GM12878 (cell line): ENCODE results near the gene PTPRN2. TPM values are rescaled to one million over a fixed set of nuclear protein-coding genes. Genes with fewer than 3 reads are reported as not detected.

ENCODE experiments used
- ATAC-seq: fragments of 200-7000 bp; cut with Tn5 transposase; 3 replicates; pipeline ENCODE4 v1.9.1; 2020; ENCODE audit warnings: mild to moderate bottlenecking, moderate library complexity
- BruUV-seq: library from RNA; stranded (reverse); fragments of 400-500 nt; replicated peaks from 2 replicates; lab custom pipeline; 2021; lab: Mats Ljungman, UMichigan
- CTCF ChIA-PET: fragments of 300-600 bp; sonication (Branson Sonifier 250); formaldehyde crosslinking; extraction: SDS; loops from one replicate; lab custom pipeline; 2021; ENCODE audit warnings: inconsistent platforms; lab: Yijun Ruan, JAX
- POLR2A ChIA-PET: fragments of 350-600 bp; formaldehyde crosslinking; extraction: SDS; loops from one replicate; lab custom pipeline; 2021; ENCODE audit warnings: inconsistent platforms; lab: Charles Lee
- RAD21 ChIA-PET: fragments of 300-600 bp; sonication (Branson Sonifier 250); formaldehyde crosslinking; loops from one replicate; lab custom pipeline; 2023; ENCODE audit warnings: antibody characterized with exemption; ENCODE audit not compliant: unreplicated experiment; lab: Charles Lee
- SMC1A ChIA-PET: fragments of 300-600 bp; sonication (Branson Sonifier 250); formaldehyde crosslinking; loops from one replicate; lab custom pipeline; 2023; ENCODE audit not compliant: unreplicated experiment, uncharacterized antibody; lab: Charles Lee
- DNase-seq: peaks from one replicate; pipeline ENCODE4 v3.0.0-alpha.2; 2011; ENCODE audit warnings: low read depth, low spot score
- FAIRE-seq: peaks from 3 replicates; lab custom pipeline; 2011; peaks lifted over from hg19 to GRCh38; lab: Jason Lieb, UNC
- H2AFZ ChIP-seq: 2 replicates; pipeline ENCODE4 v1.6.0; 2011; ENCODE audit warnings: low read depth, low read length, control low read depth; ENCODE audit not compliant: control insufficient read depth
- H3K27ac ChIP-seq: 2 replicates; pipeline ENCODE4 v1.5.1; 2011; ENCODE audit warnings: control low read depth; ENCODE audit not compliant: control insufficient read depth, insufficient read depth
- H3K27me3 ChIP-seq, 2 experiments: replicated peaks in 1 of 2; 2 replicates each; pipeline versions ENCODE4 v1.6.0 to v1.6.1; 2011; ENCODE audit warnings: low read length in 1 of 2; ENCODE audit not compliant: control insufficient read depth in 2 of 2, insufficient read depth in 2 of 2
- H3K36me3 ChIP-seq, 2 experiments: 2 replicates each; pipeline ENCODE4 v1.5.1; 2011; ENCODE audit warnings: low read length in 1 of 2; ENCODE audit not compliant: control insufficient read depth in 2 of 2, insufficient read depth in 2 of 2
- H3K4me1 ChIP-seq: 2 replicates; pipeline ENCODE4 v1.6.1; 2011; ENCODE audit warnings: mild to moderate bottlenecking, low read length, moderate library complexity, mixed read lengths; ENCODE audit not compliant: control insufficient read depth, insufficient read depth
- H3K4me2 ChIP-seq: 2 replicates; pipeline ENCODE4 v1.6.0; 2011; ENCODE audit warnings: control low read depth; ENCODE audit not compliant: control insufficient read depth, insufficient read depth
- H3K4me3 ChIP-seq: fragments of 200-600 bp; sonication (generic); 2 replicates; pipeline ENCODE4 v1.5.1; 2016
- H3K79me2 ChIP-seq: 2 replicates; pipeline ENCODE4 v1.6.0; 2011; ENCODE audit warnings: low read length; ENCODE audit not compliant: control insufficient read depth, insufficient read depth
- H3K9ac ChIP-seq: 2 replicates; pipeline ENCODE4 v1.8.0; 2011; ENCODE audit warnings: low read length, control low read depth, mixed read lengths; ENCODE audit not compliant: control insufficient read depth, insufficient read depth
- H3K9me3 ChIP-seq: replicated peaks from 3 replicates; pipeline ENCODE4 v1.5.1; 2011; ENCODE audit warnings: mild to moderate bottlenecking, low read length; ENCODE audit not compliant: control insufficient read depth, insufficient read depth
- H4K20me1 ChIP-seq: 2 replicates; pipeline ENCODE4 v1.6.0; 2011; ENCODE audit not compliant: control insufficient read depth, insufficient read depth
- BRCA1 ChIP-seq: IDR thresholded peaks from 2 replicates; pipeline ENCODE4 v1.6.1; 2011; ENCODE audit warnings: low read depth, low read length, improper control_type of control experiment
- CBX5 ChIP-seq: sonication (generic); IDR thresholded peaks from 2 replicates; pipeline ENCODE4 v1.6.1; 2016; ENCODE audit warnings: low read depth, moderate library complexity, mild to moderate bottlenecking, inconsistent platforms
- CHD1 ChIP-seq: IDR thresholded peaks from 2 replicates; pipeline ENCODE4 v1.6.1; 2012; ENCODE audit warnings: low read depth, low read length, improper control_type of control experiment
- CREB1 ChIP-seq: IDR thresholded peaks from 2 replicates; pipeline ENCODE4 v1.6.1; 2012; ENCODE audit warnings: low read depth, mild to moderate bottlenecking, inconsistent platforms
- ETV6 ChIP-seq, 2 experiments: fragments of 450-650 bp in 1 of 2; IDR thresholded peaks in 1 of 2; conservative IDR thresholded peaks in 1 of 2; 2 replicates each; pipeline ENCODE4 v1.6.1; 2014; ENCODE audit warnings: antibody characterized with exemption in 1 of 2, borderline replicate concordance in 1 of 2, low read depth in 1 of 2, mild to moderate bottlenecking in 1 of 2, moderate library complexity in 1 of 2
- FOXK2 ChIP-seq: fragments of 450-650 bp; IDR thresholded peaks from 2 replicates; pipeline ENCODE4 v1.6.1; 2017; ENCODE audit warnings: mild to moderate bottlenecking, moderate library complexity
- MTA3 ChIP-seq: IDR thresholded peaks from 2 replicates; pipeline ENCODE4 v1.6.1; 2012; ENCODE audit warnings: low read length, inconsistent platforms, borderline replicate concordance
- NR2C2 ChIP-seq: IDR thresholded peaks from 2 replicates; pipeline ENCODE4 v1.6.1; 2011; ENCODE audit warnings: borderline replicate concordance, low read depth; ENCODE audit not compliant: control insufficient read depth, insufficient read length
- PAX8 ChIP-seq: fragments of 450-650 bp; IDR thresholded peaks from 2 replicates; pipeline ENCODE4 v1.6.1; 2017; ENCODE audit warnings: mild to moderate bottlenecking, moderate library complexity
- POLR2A ChIP-seq: IDR thresholded peaks from 2 replicates; pipeline ENCODE4 v1.6.1; 2011; ENCODE audit warnings: low read depth, mild to moderate bottlenecking, low read length
- POLR2AphosphoS2 ChIP-seq: IDR thresholded peaks from 2 replicates; pipeline ENCODE4 v1.6.1; 2011; ENCODE audit warnings: low read depth, mild to moderate bottlenecking, low read length, improper control_type of control experiment, moderate library complexity
- SMAD1 ChIP-seq: fragments of 450-650 bp; IDR thresholded peaks from 2 replicates; pipeline ENCODE4 v1.6.1; 2018; ENCODE audit warnings: mild to moderate bottlenecking, low read depth; ENCODE audit not compliant: partially characterized antibody
- STAT1 ChIP-seq: fragments of 450-650 bp; conservative IDR thresholded peaks from 2 replicates; pipeline ENCODE4 v1.6.1; 2014; ENCODE audit warnings: antibody characterized with exemption, mild to moderate bottlenecking
- ZNF24 ChIP-seq: fragments of 450-650 bp; IDR thresholded peaks from 2 replicates; pipeline ENCODE4 v1.6.1; 2017; ENCODE audit warnings: antibody characterized with exemption, mild to moderate bottlenecking
- ZNF384 ChIP-seq: IDR thresholded peaks from 2 replicates; pipeline ENCODE4 v1.6.1; 2012; ENCODE audit warnings: low read depth, mild to moderate bottlenecking, low read length, improper control_type of control experiment, borderline replicate concordance
- WGBS: methylation state at CpG from one replicate; pipeline ENCODE4 v1.1.6; 2016; ENCODE audit warnings: low lambda C conversion rate; ENCODE audit not compliant: insufficient replicate concordance, insufficient coverage; ENCODE audit errors: missing lambda C conversion rate; 5-methylcytosine and 5-hydroxymethylcytosine counted together
- in situ Hi-C: fragments of 300-500 bp; cut with MboI; formaldehyde crosslinking; loops from 9 replicates; pipeline ENCODE4 v1.14.3; 2018; ENCODE audit warnings: mixed read lengths
- intact Hi-C: fragments of 100-400 bp; cut with micrococcal nuclease; formaldehyde crosslinking; loops from one replicate; pipeline ENCODE4 v1.14.2; 2022; ENCODE audit not compliant: unreplicated experiment
- polyA plus RNA-seq, 11 experiments: library from polyadenylated mRNA; depleted of rRNA in 4 of 11; unstranded in 6 of 11; stranded (reverse) in 5 of 11; fragments of >200 nt; fragmentation: Nextera tagmentation in 4 of 11; fragmentation: Illumina TruSeq in 1 of 11; extraction: Ambion mirVana in 4 of 11; extraction: Trizol in 1 of 11; gene quantifications; 1 replicate in 1 of 11; 2 replicates in 10 of 11; pipeline versions ENCODE4 v1.2.1 to v1.2.3, GENCODE V29; 2011 to 2016; ENCODE audit warnings: inconsistent platforms in 2 of 11, missing spikeins in 2 of 11, low read depth in 1 of 11
- total RNA-seq, 4 experiments: library from RNA; depleted of rRNA in 3 of 4; stranded (reverse); fragments of >200 nt in 3 of 4; fragmentation: Illumina TruSeq in 1 of 4; extraction: Trizol in 1 of 4; gene quantifications; 2 replicates each; pipeline versions ENCODE4 v1.2.1 to v1.2.3, GENCODE V29; 2013 to 2021
- TF ChIP-seq, protein P1 (sequence below): fragments of 450-650 bp; IDR thresholded peaks from 2 replicates; pipeline ENCODE4 v1.6.1; 2017; ENCODE audit warnings: low read depth, mild to moderate bottlenecking, moderate library complexity

The PTPRN2 gene
- total and polyA plus RNA-seq, 10 of the 15 experiments (the other 5 are each of a cell fraction or from before 2014, with no cell fraction given), result 5.4 TPM; not detected in 9

DNA sequence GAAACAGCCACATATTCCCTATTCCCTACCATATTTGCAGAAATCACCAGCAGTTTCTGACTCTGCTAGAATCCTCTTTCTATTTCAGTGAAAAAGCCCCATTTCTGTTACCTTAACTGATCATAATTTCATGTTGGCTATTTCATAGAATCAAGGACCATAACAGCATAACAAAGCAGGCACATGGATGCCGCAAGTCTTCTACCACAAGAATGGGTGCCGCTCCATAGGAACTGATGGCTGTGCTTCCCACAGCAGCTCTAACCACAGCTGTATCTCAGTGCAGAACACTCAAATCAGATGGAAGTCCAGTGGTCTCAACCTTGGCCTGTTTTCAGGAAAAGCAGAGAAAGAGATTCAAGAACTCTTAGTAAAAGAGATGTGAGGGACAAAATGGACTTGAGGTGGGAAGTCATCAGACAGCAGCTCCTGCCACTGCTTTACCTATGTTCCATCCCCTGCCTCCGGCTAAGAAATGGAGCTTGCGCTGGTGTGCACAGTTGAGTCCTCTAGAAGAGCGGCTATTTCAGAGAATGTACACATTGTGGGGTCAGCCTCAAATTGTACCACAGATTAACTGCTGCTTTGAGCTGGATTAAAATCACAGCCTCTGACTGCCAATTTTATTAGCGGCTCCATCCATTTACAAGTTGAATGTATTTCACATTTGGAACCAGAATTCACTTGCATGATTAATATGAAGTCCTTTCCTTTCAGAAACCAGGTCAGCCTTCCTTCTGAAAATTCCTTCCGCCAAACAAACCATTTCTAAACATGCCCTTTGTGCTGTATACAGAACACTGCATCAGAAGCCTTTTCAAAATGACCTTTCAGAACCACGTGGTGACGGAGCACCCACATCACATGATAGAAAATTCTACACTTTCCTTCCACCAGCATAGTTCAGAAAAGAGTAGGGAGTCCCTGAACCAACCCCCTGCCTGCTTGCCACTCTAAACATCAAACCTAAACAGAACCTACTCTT lies 7.7 kb downstream of the PTPRN2 start:
- Histone ChIP-seq H3K4me3 (no peak overlapping the region), H3K9ac (no peak overlapping the region), H3K36me3 (no peaks in the 10 kb centered on the region), H3K27ac (no peak overlapping the region), H3K79me2 (no peaks in the 10 kb centered on the region), H3K4me1 (no peaks in the 10 kb centered on the region), H3K4me2 (no peak overlapping the region), H3K9me3 (no peaks in the 10 kb centered on the region; the same call in 2 of the 3 replicates), H4K20me1 (no peaks in the 10 kb centered on the region), H3K27me3 (no peaks in the 10 kb centered on the region), H2AFZ (no peak overlapping the region)
- no peak for ATAC-seq
- no peak for FAIRE-seq
- RAD21 ChIA-PET, result no interaction called here
- in situ Hi-C loops, result no loop called here
- CTCF ChIA-PET, result no interaction called here
- DNase-seq, result no peak
- SMC1A ChIA-PET, result no interaction called here
- 67% methylated on average over 9 of the region's 9 CpGs for WGBS
- intact Hi-C loops, result no loop called here
- POLR2A ChIA-PET, result no interaction called here
- no peak for TF ChIP-seq CHD1
- BruUV-seq, result no TSS peak

DNA sequence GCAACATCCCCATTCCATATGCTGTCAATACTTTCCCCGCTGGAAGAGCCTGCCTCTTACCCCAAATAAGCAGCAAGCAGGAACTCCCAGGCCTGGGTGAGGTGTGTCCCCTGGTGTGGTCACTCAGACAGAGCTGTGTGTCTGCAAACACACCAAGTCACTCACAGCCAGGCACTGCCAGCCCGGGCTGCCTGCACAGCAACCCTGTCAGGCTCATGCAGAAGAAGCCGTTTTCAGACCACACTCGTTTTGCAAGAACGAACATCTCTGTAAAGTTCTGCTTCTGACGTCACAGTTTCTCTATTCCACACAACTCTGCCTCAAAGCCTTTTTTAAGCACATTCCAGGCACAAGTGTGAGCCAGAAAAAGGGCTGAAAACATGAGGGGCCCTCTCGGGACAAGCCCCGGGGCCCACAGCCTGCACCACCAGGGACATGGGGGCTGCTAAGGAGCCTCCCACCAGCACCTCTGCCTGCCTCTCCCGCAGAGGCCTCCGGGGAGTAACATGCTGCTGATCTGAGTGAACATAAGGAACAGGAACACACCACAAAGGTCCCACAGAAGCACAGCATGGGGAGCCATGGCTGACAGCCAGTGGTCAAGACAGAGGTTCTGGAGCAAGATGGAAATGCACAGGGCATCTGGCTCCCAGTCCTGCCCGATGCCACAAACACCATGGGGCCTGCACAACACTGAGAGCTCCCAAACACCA lies 11.4 kb downstream of the PTPRN2 start:
- in situ Hi-C loops, result no loop called here
- ChIA-PET CTCF (no interaction called here), RAD21 (no interaction called here), POLR2A (no interaction called here), SMC1A (no interaction called here)
- Histone ChIP-seq H3K27me3 (no peaks in the 10 kb centered on the region), H3K4me1 (no peaks in the 10 kb centered on the region), H4K20me1 (no peaks in the 10 kb centered on the region), H3K9ac (no peak overlapping the region), H3K27ac (no peak overlapping the region), H3K4me2 (no peak overlapping the region), H3K4me3 (no peak overlapping the region), H3K79me2 (no peaks in the 10 kb centered on the region), H2AFZ (no peak overlapping the region), H3K9me3 (no peaks in the 10 kb centered on the region; the same call in 2 of the 3 replicates), H3K36me3 (no peaks in the 10 kb centered on the region)
- FAIRE-seq, result no peak
- 4% methylated on average over 11 of the region's 11 CpGs for WGBS
- no peak for ATAC-seq
- TF ChIP-seq SMAD1 (no peak), NR2C2 (no peak), CBX5 (no peak), FOXK2 (no peak), POLR2AphosphoS2 (no peak), POLR2A (no peak), ZNF384 (no peak), PAX8 (no peak), STAT1 (no peak), MTA3 (no peak), BRCA1 (no peak), ZNF24 (no peak), ETV6 (conservative IDR thresholded peaks at IDR 0.05 in 1 of 2, IDR thresholded peaks at IDR 0.05 in 1 of 2; ENCODE audit: borderline replicate concordance in 1 of 2, low read depth in 1 of 2) (no peak), CREB1 (no peak)
- TF ChIP-seq, protein P1, sequence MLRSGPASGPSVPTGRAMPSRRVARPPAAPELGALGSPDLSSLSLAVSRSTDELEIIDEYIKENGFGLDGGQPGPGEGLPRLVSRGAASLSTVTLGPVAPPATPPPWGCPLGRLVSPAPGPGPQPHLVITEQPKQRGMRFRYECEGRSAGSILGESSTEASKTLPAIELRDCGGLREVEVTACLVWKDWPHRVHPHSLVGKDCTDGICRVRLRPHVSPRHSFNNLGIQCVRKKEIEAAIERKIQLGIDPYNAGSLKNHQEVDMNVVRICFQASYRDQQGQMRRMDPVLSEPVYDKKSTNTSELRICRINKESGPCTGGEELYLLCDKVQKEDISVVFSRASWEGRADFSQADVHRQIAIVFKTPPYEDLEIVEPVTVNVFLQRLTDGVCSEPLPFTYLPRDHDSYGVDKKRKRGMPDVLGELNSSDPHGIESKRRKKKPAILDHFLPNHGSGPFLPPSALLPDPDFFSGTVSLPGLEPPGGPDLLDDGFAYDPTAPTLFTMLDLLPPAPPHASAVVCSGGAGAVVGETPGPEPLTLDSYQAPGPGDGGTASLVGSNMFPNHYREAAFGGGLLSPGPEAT, result no peak
- intact Hi-C loops, result no loop called here
- BruUV-seq, result no TSS peak
- DNase-seq, result no peak
